ENCODE data around the gene SIX5. TPM values are rescaled to one million over a fixed set of nuclear protein-coding genes. Genes with fewer than 3 reads are reported as not detected.
A peak's percentile ranks its signal among the peaks of the same experiment; 100 is the strongest.
"Not testable (repeated sequence)": the region's sequence is repeated elsewhere in the genome, so short reads cannot be mapped to it uniquely, and the experiment has no call there.

Gene SIX5
- total RNA-seq, 1 experiment from 2014 or later: 23.6 TPM

GRCh38 chr19:45720065-45720464, 49.0 kb downstream of the SIX5 start:
- peaks cover 14% of the 10 kb centered on the region for H3K4me1 ChIP-seq (ENCODE audit: insufficient read depth, low read length, poor library complexity, severe bottlenecking)
- H3K36me3 ChIP-seq (ENCODE audit: insufficient read depth, low read length, poor library complexity, severe bottlenecking); H3K4me3 ChIP-seq (ENCODE audit: low read depth, low read length, poor library complexity, severe bottlenecking); BruUV-seq (replicated peaks); H3K9me3 ChIP-seq (ENCODE audit: low read depth, low read length, poor library complexity, severe bottlenecking); H3K27me3 ChIP-seq (replicated peaks; ENCODE audit: insufficient read depth, low read depth, low read length, poor library complexity); DNase-seq (ENCODE audit: low spot score); POLR2A ChIA-PET (ENCODE audit: low non-redundant PET); CTCF ChIA-PET; intact Hi-C loops (cut with micrococcal nuclease; ENCODE audit: unreplicated experiment); H3K27ac ChIP-seq (ENCODE audit: low read depth, low read length, poor library complexity, severe bottlenecking): not testable (repeated sequence)

- ChIA-PET CTCF (interaction anchor here (1.6 kb wide), 1 partner anchor 26 kb away, joined by 6 read pairs; the partner anchor contains the start of gene QPCTL), POLR2A (ENCODE audit: low non-redundant PET) (interaction anchor here (1.3 kb wide), 1 partner anchor 13 kb away, joined by 3 read pairs; the partner anchor contains the start of gene FBXO46)
- no TSS peak for BruUV-seq (replicated peaks)
- TF ChIP-seq CTCF (conservative IDR thresholded peaks at IDR 0.05; ENCODE audit: low read depth, low read length): no peak
- Histone ChIP-seq H3K36me3 (ENCODE audit: insufficient read depth, low read length, poor library complexity, severe bottlenecking) (peaks cover 2% of the 10 kb centered on the region), H3K27ac (ENCODE audit: low read depth, low read length, poor library complexity, severe bottlenecking) (peak overlapping the region; percentile 98), H3K27me3 (replicated peaks; ENCODE audit: insufficient read depth, low read depth, low read length, poor library complexity) (no peaks in the 10 kb centered on the region), H3K4me1 (ENCODE audit: insufficient read depth, low read length, poor library complexity, severe bottlenecking) (peaks cover 11% of the 10 kb centered on the region), H3K4me3 (ENCODE audit: low read depth, low read length, poor library complexity, severe bottlenecking) (peak overlapping the region; percentile 63), H3K9me3 (ENCODE audit: low read depth, low read length, poor library complexity, severe bottlenecking) (no peaks in the 10 kb centered on the region)
- no peak for DNase-seq (ENCODE audit: low spot score)
- intact Hi-C loops (cut with micrococcal nuclease; ENCODE audit: unreplicated experiment): no loop called here
Observed at GRCh38 chr19:45717983-45718650, 50.9 kb downstream of the SIX5 start.

GRCh38 chr19:45717131-45717982, 51.7 kb downstream of the SIX5 start:
- Histone ChIP-seq H3K4me3 (ENCODE audit: low read depth, low read length, poor library complexity, severe bottlenecking) (peak overlapping the region; percentile 63), H3K27me3 (replicated peaks; ENCODE audit: insufficient read depth, low read depth, low read length, poor library complexity) (no peaks in the 10 kb centered on the region), H3K36me3 (ENCODE audit: insufficient read depth, low read length, poor library complexity, severe bottlenecking) (peaks cover 9% of the 10 kb centered on the region), H3K27ac (ENCODE audit: low read depth, low read length, poor library complexity, severe bottlenecking) (peak overlapping the region; percentile 98), H3K4me1 (ENCODE audit: insufficient read depth, low read length, poor library complexity, severe bottlenecking) (peaks cover 8% of the 10 kb centered on the region), H3K9me3 (ENCODE audit: low read depth, low read length, poor library complexity, severe bottlenecking) (no peaks in the 10 kb centered on the region)
- peak; percentile 99 for DNase-seq (ENCODE audit: low spot score)
- intact Hi-C loops (cut with micrococcal nuclease; ENCODE audit: unreplicated experiment): no loop called here
- no TSS peak for BruUV-seq (replicated peaks)
- TF ChIP-seq CTCF (conservative IDR thresholded peaks at IDR 0.05; ENCODE audit: low read depth, low read length): peak; percentile 27; the same call in 1 of the 2 replicates
- TF ChIP-seq EZH2 (IDR thresholded peaks at IDR 0.05; ENCODE audit: borderline replicate concordance, low read depth, low read length, poor library complexity, severe bottlenecking): no peak
- ChIA-PET POLR2A (ENCODE audit: low non-redundant PET) (interaction anchor here (0.6 to 1.3 kb wide), 7 partner anchors 13 to 263 kb away, joined by 3 to 14 read pairs (median 5); partner anchors contain the start of genes FBXO46 and IRF2BP1), CTCF (interaction anchor here (1.6 kb wide), 1 partner anchor 25 kb away, joined by 6 read pairs; the partner anchor contains the start of gene QPCTL)

All from A673 (cell line).